Fibroblast of gingiva (primary cell): ENCODE data around the gene ZNF530.

ENCODE experiments used
- DNase-seq: peaks from one replicate; pipeline ENCODE4 v3.0.0-alpha.2; 2011; ENCODE audit warnings: low read depth

The ZNF530 gene

DNA sequence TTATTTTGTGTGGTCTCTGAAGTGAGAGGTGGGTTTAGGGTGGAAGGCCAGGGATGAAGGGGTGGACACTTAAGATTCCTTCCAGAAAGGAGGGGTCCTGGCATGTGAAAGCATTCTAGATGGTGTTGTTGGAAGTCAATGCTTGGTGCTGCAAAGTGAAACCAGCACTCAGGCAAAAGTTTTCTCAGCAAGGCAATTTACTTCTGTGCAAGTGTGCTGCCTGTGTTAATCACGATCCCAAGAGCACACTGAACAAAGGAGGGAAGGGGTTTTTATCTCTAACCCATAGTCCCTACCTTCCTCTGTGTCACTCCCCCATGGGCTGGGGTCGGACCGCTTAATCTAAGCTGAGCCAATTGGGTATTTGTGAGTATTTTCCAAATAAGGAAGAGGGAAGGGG lies 15.7 kb downstream of the ZNF530 start:
- no peak for DNase-seq

DNA sequence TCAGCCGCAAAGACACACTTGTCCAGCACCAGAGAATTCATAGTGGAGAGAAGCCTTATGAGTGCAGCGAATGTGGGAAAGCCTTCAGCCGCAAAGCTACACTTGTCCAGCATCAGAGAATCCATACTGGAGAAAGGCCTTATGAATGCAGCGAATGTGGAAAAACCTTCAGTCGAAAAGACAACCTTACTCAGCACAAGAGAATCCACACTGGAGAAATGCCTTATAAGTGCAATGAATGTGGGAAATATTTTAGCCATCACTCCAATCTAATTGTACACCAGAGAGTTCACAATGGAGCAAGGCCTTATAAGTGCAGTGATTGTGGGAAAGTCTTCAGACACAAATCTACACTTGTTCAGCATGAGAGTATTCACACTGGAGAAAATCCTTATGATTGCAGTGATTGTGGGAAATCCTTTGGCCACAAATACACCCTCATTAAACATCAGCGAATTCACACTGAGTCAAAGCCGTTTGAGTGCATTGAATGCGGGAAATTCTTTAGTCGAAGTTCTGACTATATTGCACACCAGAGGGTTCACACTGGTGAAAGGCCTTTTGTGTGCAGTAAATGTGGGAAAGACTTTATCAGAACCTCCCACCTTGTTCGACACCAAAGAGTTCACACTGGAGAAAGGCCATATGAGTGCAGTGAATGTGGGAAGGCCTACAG lies 21.1 kb downstream of the ZNF530 start:
- peak; percentile 9 for DNase-seq

DNA sequence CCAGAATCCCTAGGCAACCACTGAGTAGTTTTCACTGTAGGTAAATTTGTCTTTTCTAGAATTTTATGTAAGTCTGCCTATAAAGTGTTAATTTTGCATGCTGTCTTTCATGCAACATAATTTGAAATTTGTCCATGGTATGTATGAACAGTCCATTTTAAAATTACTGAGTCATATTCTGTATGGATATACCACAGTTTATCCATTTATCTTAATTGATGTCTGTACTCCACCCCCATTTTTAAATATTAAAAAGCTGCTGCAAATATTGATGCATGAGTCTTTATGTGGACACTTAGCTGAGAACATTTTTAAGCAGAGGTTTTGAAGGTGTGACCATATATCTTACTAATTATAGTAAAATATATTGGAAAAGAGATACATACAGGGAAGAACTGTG lies 23.4 kb downstream of the ZNF530 start:
- no peak for DNase-seq

GRCh38 chr19:57632987-57633831 lies 33.5 kb downstream of the ZNF530 start, which contains the start of gene ZNF211:
TSS of gene ZNF211 (plus strand) at chr19:57633168. CDS start at chr19:57633347, 179 bp downstream.
- DNase-seq, result peak; percentile 91

DNA sequence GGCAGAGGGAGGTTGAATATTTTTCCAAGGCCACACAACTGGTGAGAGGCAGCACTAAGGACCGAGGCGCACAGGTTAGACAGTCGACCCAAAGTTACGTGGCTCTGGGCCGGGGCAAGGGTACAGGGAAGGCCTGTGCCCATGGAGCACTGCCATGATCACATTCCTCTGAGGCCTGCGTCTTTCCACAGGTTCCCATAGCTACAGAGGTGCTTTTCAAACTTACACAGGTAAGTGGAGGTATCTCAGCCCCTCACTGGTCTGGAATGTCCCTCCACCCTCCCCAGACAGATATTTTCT lies 34.1 kb downstream of the ZNF530 start:
- DNase-seq, result no peak

GRCh38 chr19:57637379-57637778 lies 37.7 kb downstream of the ZNF530 start:
- DNase-seq, result no peak

DNA sequence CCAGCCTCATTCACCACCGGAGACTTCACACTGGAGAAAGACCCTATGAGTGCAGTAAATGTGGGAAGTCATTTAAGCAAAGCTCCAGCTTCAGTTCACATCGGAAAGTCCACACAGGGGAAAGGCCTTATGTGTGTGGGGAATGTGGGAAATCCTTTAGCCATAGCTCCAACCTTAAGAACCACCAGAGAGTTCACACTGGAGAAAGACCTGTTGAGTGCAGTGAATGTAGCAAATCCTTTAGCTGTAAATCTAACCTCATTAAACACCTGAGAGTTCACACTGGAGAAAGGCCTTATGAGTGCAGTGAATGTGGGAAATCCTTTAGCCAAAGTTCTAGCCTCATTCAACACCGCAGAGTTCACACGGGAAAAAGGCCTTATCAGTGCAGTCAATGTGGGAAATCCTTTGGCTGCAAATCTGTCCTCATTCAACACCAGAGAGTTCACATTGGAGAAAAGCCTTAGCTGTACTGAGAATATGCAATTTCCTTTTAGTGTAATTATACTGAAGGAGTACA lies 42.1 kb downstream of the ZNF530 start:
- DNase-seq, result no peak

DNA sequence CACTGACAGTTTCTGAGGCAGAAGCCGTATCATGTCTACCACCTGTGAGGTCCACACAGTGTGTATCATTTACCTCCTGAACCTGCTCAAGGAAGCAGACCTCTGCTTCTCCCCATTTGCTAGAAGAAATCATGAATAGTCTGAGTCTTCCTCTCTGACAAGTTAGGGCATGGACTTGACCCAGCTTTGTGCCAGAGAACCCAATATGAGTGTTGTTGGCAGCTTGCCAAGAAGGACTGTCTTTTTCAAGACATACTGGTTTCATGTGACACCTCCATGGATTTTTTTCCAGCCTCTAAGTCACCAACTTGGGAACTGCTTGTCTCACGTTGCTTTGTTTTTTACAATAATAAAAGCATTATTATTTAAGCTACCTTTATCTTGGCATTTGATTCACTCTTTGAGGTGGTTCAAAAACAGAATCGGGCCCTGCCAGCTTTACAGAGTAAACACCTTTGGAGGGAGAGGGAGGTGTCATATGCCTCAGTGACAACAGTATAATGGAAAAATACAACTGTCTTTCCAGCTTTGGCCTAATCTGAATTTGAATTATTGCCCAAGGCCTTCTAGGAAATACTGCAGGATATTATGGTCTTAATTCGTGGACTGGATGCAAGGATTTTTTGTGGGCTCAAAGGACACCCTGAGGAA lies 42.8 kb downstream of the ZNF530 start:
- DNase-seq, result no peak

- no peak for DNase-seq
These were observed 44.0 kb downstream of the ZNF530 start for GRCh38 chr19:57643734-57644133.

DNA sequence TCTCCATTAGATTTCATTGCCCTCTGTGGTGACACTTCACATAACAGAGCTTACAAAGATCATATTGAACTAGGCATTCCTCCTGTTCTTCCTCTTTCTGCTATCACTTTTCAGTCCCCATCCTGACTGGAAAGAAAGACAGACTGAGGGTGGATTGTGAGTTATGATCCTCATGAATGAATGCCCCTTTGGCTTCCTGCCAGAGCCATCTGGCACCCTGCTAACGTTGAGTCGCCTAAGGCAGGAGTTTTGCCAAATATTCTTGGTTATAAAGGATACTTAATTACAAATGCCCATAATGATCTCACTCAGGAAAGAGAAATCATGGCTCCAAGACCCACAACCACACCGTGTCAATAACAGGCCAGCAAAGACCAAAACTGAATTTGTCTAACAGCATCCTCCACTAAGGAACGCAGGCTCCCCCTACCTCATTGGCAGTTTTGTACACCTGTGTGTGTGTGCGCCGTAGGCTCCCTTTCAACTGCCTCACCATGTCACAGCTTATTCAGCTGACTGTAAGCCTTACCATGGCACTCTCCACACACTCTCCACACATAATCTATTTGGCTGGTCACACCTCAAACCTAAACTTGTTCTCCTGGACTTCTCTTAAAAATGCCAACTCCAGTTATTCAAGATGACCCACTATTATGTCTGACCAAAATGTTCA lies 48.8 kb downstream of the ZNF530 start:
- no peak for DNase-seq

GRCh38 chr19:57651654-57651996 lies 51.9 kb downstream of the ZNF530 start:
- DNase-seq, result no peak

DNA sequence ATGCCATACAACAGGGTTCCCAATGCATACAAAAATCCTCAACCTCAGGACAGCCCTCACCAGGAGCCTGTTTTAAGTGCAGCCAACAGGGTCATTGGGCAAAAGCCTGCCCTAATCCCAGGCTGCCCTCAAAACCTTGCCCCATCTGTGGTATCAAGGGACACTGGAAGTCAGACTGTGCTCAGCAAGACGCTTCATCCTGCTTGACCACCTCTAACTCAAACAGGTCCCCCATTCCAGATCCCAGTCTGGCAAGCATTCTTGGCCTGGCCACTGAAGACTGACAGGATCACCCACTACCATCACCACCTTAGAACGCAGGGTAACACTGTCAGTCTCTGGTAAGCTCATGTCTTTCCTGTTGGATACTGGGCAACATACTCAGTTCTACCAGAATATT lies 54.0 kb downstream of the ZNF530 start:
- DNase-seq, result no peak

- no peak for DNase-seq
These were observed 55.8 kb downstream of the ZNF530 start for GRCh38 chr19:57655443-57655842.

DNA sequence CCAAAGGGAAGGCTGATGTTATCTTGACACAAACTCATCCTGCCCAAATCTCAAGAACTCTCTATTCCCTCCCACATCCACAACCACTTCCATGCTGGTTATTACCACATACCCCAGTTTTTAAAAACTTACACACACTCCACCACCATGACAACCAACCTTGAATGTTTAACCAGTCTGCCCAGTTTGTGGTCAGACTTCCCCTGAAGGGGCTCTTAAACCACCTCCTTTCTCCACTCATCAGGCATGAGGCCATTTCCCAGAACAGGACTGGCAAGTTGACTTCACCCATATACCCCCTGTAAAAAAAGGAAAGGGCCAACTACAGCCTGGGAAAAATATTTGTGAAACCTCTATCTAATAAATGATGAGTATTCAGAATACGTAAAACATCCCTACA lies 56.7 kb downstream of the ZNF530 start:
- no peak for DNase-seq
